VCaP (cell line): Measurements from ENCODE around the gene SRSF4.

Source experiments
- H3K27ac ChIP-seq: fragments of 450-650 bp; 2 replicates; pipeline ENCODE4 v1.5.1; 2017
- TF ChIP-seq, protein P1 (sequence below): fragments of 450-650 bp; conservative IDR thresholded peaks from 2 replicates; pipeline ENCODE4 v1.5.1; 2017; ENCODE audit warnings: mild to moderate bottlenecking, moderate library complexity

Gene SRSF4

GRCh38 chr1:29181413-29182225, at the start of gene SRSF4:
Gene SRSF4 (minus strand): TSS chr1:29181900. CDS start chr1:29181752, 148 bp downstream.
- H3K27ac ChIP-seq = peak within 1 kb of the TSS; percentile 99
- TF ChIP-seq, protein P1, sequence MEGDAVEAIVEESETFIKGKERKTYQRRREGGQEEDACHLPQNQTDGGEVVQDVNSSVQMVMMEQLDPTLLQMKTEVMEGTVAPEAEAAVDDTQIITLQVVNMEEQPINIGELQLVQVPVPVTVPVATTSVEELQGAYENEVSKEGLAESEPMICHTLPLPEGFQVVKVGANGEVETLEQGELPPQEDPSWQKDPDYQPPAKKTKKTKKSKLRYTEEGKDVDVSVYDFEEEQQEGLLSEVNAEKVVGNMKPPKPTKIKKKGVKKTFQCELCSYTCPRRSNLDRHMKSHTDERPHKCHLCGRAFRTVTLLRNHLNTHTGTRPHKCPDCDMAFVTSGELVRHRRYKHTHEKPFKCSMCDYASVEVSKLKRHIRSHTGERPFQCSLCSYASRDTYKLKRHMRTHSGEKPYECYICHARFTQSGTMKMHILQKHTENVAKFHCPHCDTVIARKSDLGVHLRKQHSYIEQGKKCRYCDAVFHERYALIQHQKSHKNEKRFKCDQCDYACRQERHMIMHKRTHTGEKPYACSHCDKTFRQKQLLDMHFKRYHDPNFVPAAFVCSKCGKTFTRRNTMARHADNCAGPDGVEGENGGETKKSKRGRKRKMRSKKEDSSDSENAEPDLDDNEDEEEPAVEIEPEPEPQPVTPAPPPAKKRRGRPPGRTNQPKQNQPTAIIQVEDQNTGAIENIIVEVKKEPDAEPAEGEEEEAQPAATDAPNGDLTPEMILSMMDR = peak; percentile 78

DNA sequence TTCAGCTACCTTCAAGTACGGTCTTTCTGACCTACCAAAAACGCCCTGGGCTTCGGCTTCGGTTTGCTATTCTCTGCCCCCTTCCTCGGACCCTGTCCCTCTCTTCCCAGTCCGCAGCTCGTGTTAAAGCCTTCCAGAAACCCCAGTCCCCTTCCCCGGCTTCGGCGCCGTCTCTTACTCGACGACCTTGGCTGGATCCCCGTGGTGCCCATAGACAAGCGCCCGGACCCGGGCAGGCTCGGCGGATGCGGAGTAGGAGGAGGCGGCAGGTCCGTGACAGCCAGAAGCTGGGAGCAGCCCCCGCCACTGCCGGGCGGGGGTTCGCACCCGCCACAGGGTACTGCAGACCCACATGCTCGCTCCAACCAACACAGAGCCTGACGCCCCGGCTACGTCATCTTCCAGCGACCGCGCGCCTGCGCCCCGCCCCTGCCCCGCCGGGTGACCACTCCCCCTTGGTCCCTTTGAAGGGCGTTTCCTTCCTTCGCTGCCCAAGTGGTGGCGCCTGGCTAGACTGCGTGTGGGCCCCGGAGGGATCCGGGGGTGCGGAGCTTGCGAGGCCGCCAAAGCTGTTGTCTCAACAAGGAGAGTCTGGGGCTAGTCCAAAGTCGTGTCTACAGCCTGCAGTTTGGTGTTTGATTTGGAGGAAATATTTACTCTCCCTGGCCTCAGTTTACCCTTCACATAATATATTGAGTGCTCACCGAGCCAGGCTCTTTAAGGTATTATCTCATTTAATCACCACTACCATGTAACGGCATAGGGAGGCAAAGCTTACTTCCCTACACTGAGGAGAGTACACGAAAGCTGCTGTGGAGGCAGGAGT, 49.1 kb upstream of the SRSF4 start, which contains the start of gene MECR:
TSS of gene MECR (minus strand) at position 382 of the 826 bp plus-strand sequence. CDS start at position 354, 28 bp downstream.
- H3K27ac ChIP-seq = peak within 1 kb of the TSS; percentile 64; the same call in 1 of the 2 replicates
- TF ChIP-seq, protein P1 = no peak

GRCh38 chr1:29230204-29230552, 48.5 kb upstream of the SRSF4 start:
- TF ChIP-seq, protein P1 = no peak
- H3K27ac ChIP-seq = peak overlapping the region; percentile 64; the same call in 1 of the 2 replicates

DNA sequence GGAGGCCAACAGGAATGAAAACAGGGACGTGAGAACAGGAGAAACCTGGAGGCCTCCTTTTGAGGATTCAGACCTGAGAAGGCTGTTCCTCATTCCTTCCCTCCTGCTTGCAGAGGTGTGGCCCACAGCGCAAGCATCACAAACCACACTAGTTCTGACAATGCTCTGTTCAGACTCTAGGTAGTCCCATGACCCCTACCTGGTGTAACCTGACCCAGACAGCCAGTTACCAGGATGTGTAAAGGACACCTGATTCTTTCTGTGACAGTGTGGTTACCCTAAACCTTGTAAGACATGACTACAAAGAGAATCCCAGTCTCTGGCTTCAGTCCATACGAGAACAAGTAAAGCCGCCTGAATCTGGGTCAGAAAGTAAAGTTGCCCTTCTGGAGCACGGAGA, 45.8 kb upstream of the SRSF4 start:
- H3K27ac ChIP-seq = no peak overlapping the region
- TF ChIP-seq, protein P1 = no peak

DNA sequence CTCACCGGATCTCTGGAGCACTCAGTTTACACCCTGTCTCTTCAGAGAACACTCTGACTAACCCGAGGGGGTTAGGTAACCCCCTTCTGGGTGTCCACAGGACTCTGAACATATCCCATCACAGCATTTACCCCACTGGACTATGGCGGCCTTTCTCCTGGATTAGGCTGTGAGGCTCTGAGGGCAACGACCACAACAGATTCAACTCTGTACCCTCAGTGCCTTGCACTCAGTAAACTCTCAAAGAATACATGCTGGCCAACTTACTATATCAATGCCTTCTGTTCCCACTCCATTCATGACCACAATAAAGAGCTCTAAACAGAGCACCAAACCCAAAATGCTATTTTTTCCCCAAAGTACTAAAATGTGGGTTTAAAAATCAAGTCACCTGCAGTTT, 43.7 kb upstream of the SRSF4 start:
- TF ChIP-seq, protein P1 = no peak
- H3K27ac ChIP-seq = no peak overlapping the region

DNA sequence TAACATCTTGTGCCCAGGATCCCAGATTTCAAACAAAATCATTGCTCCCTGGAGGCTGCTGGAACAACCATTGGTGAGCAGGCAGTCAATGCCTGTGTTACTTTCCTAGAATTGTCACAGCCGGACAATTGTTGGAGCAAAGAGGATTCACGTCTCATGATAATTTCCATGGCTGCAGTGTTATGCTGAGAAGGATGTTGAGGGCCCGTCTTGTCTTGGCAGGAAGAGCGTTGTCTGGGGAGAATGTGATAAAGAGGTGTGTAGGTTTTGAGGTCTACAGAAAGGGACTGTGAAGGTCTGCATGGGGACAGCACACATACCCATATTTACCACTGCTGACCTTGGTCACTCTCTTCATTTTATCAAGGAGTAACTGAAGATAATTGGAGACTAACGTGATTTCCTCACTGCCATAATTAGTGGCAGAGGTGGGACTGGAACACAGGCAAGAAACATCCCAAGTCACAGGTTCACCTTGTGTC, 42.7 kb upstream of the SRSF4 start:
- TF ChIP-seq, protein P1 = no peak
- no peak overlapping the region for H3K27ac ChIP-seq

- TF ChIP-seq, protein P1 = no peak
- no peak overlapping the region for H3K27ac ChIP-seq
These were observed 41.8 kb upstream of the SRSF4 start for GRCh38 chr1:29223521-29223920.
